Epithelial cell of prostate (primary cell): ENCODE results near the gene CDKN3.

Source experiments
- DNase-seq: peaks from one replicate; pipeline ENCODE4 v3.0.0-alpha.2; 2011; ENCODE audit warnings: low read depth, low spot score
- H3K27ac ChIP-seq: fragments of 450-650 bp; 2 replicates; pipeline ENCODE4 v1.5.1; 2017; ENCODE audit warnings: mild to moderate bottlenecking

CDKN3 gene

GRCh38 chr14:54396493-54397335, at the start of gene CDKN3:
CDKN3 (plus strand) TSS chr14:54397007; CDS start chr14:54397069, 62 bp downstream.
- no peak within 1 kb of the TSS for H3K27ac ChIP-seq
- DNase-seq = peak; percentile 95

GRCh38 chr14:54347044-54347443, 49.8 kb upstream of the CDKN3 start:
- no peak overlapping the region for H3K27ac ChIP-seq
- DNase-seq = no peak

- no peak overlapping the region for H3K27ac ChIP-seq
- no peak for DNase-seq
Measured at GRCh38 chr14:54348001-54348611, 48.7 kb upstream of the CDKN3 start.

- no peak for DNase-seq
- no peak overlapping the region for H3K27ac ChIP-seq
Measured at GRCh38 chr14:54348923-54349620, 47.7 kb upstream of the CDKN3 start.

- no peak for DNase-seq
- no peak overlapping the region for H3K27ac ChIP-seq
Measured at GRCh38 chr14:54349713-54350112, 47.1 kb upstream of the CDKN3 start.

- DNase-seq = no peak
- no peak overlapping the region for H3K27ac ChIP-seq
Measured at GRCh38 chr14:54350203-54350602, 46.6 kb upstream of the CDKN3 start.

- no peak for DNase-seq
- no peak overlapping the region for H3K27ac ChIP-seq
Measured at GRCh38 chr14:54353266-54353665, 43.5 kb upstream of the CDKN3 start.

- DNase-seq = no peak
- no peak overlapping the region for H3K27ac ChIP-seq
Measured at GRCh38 chr14:54353694-54354093, 43.1 kb upstream of the CDKN3 start.

- DNase-seq = no peak
- no peak overlapping the region for H3K27ac ChIP-seq
Measured at GRCh38 chr14:54354096-54354495, 42.7 kb upstream of the CDKN3 start.

- peak overlapping the region; percentile 54 for H3K27ac ChIP-seq
- DNase-seq = no peak
Measured at GRCh38 chr14:54354968-54355641, 41.7 kb upstream of the CDKN3 start.

- DNase-seq = no peak
- peak overlapping the region; percentile 54 for H3K27ac ChIP-seq
Measured at GRCh38 chr14:54355698-54356097, 41.1 kb upstream of the CDKN3 start.

- no peak for DNase-seq
- peak overlapping the region; percentile 54 for H3K27ac ChIP-seq
Measured at GRCh38 chr14:54356172-54356571, 40.6 kb upstream of the CDKN3 start.

GRCh38 chr14:54360667-54361066, 36.1 kb upstream of the CDKN3 start:
- DNase-seq = no peak
- no peak overlapping the region for H3K27ac ChIP-seq

GRCh38 chr14:54362089-54362504, 34.7 kb upstream of the CDKN3 start:
- DNase-seq = no peak
- H3K27ac ChIP-seq = no peak overlapping the region

- H3K27ac ChIP-seq = no peak overlapping the region
- no peak for DNase-seq
Measured at GRCh38 chr14:54362759-54363437, 33.9 kb upstream of the CDKN3 start.

GRCh38 chr14:54364555-54365415, 32.0 kb upstream of the CDKN3 start:
- peak; percentile 31 for DNase-seq
- peak overlapping the region; percentile 48 for H3K27ac ChIP-seq

- H3K27ac ChIP-seq = no peak overlapping the region
- no peak for DNase-seq
Measured at GRCh38 chr14:54366736-54367735, 29.8 kb upstream of the CDKN3 start.

GRCh38 chr14:54368291-54368690, 28.5 kb upstream of the CDKN3 start:
- DNase-seq = no peak
- no peak overlapping the region for H3K27ac ChIP-seq
